DOHH2 (cell line): Measurements from ENCODE around the gene PPP2R3A.

ENCODE experiments used
- H3F3A ChIP-seq: fragments of 200-600 bp; sonication (generic), shearing (Covaris generic); 2 replicates; pipeline ENCODE4 v1.6.0; 2016; ENCODE audit warnings: antibody characterized with exemption, mild to moderate bottlenecking; ENCODE audit not compliant: control insufficient read depth, insufficient read depth
- H3K27ac ChIP-seq: fragments of 200-600 bp; sonication (generic); 2 replicates; pipeline ENCODE4 v1.5.1; 2014; ENCODE audit warnings: low read depth, mild to moderate bottlenecking, low read length, moderate library complexity
- H3K27me3 ChIP-seq: fragments of 200-600 bp; sonication (generic); 2 replicates; pipeline ENCODE4 v1.6.1; 2014; ENCODE audit warnings: mild to moderate bottlenecking, low read length, mixed read lengths; ENCODE audit not compliant: control insufficient read depth
- H3K36me3 ChIP-seq: fragments of 200-600 bp; sonication (generic); 2 replicates; pipeline ENCODE4 v1.6.1; 2014; ENCODE audit warnings: mild to moderate bottlenecking, low read length, moderate library complexity, mixed read lengths; ENCODE audit not compliant: control insufficient read depth
- H3K4me1 ChIP-seq: fragments of 200-600 bp; sonication (generic); 2 replicates; pipeline ENCODE4 v1.6.1; 2014; ENCODE audit warnings: mild to moderate bottlenecking, low read length, mixed read lengths; ENCODE audit not compliant: control insufficient read depth
- H3K4me2 ChIP-seq: fragments of 200-600 bp; sonication (generic); 2 replicates; pipeline ENCODE4 v1.6.0; 2014; ENCODE audit warnings: mild to moderate bottlenecking, low read length, moderate library complexity
- H3K4me3 ChIP-seq: fragments of 200-600 bp; sonication (generic); 2 replicates; pipeline ENCODE4 v1.5.1; 2014; ENCODE audit warnings: mild to moderate bottlenecking, low read length, mixed read lengths
- H3K79me2 ChIP-seq: fragments of 200-600 bp; sonication (generic); 2 replicates; pipeline ENCODE4 v1.6.1; 2014; ENCODE audit warnings: mild to moderate bottlenecking, low read length, mixed read lengths; ENCODE audit not compliant: control insufficient read depth
- H3K9me2 ChIP-seq: fragments of 200-600 bp; sonication (generic); replicated peaks from 2 replicates; pipeline ENCODE4 v1.6.1; 2014; ENCODE audit warnings: mild to moderate bottlenecking, low read length, mixed read lengths; ENCODE audit not compliant: control insufficient read depth
- H3K9me3 ChIP-seq: fragments of 200-600 bp; sonication (generic); 2 replicates; pipeline ENCODE4 v1.6.1; 2014; ENCODE audit warnings: antibody characterized with exemption, low read length, mixed read lengths; ENCODE audit not compliant: control insufficient read depth, insufficient read depth
- H4K20me1 ChIP-seq: fragments of 200-600 bp; sonication (generic); 2 replicates; pipeline ENCODE4 v1.6.0; 2014; ENCODE audit warnings: low read depth, mild to moderate bottlenecking, antibody characterized with exemption, low read length, moderate library complexity; ENCODE audit not compliant: control insufficient read depth, insufficient read depth
- EZH2phosphoT487 ChIP-seq: fragments of 200-600 bp; sonication (generic); IDR thresholded peaks from 2 replicates; pipeline ENCODE4 v1.6.1; 2017; ENCODE audit warnings: borderline replicate concordance, mild to moderate bottlenecking, antibody characterized with exemption, low read length, moderate library complexity, mixed read lengths
- TF ChIP-seq, protein P1 (sequence below): fragments of 200-600 bp; sonication (generic); IDR thresholded peaks from one replicate; pipeline ENCODE4 v1.5.1; 2014; ENCODE audit warnings: antibody characterized with exemption, mild to moderate bottlenecking, low read depth, low read length; ENCODE audit not compliant: poor library complexity, severe bottlenecking

Gene PPP2R3A

DNA sequence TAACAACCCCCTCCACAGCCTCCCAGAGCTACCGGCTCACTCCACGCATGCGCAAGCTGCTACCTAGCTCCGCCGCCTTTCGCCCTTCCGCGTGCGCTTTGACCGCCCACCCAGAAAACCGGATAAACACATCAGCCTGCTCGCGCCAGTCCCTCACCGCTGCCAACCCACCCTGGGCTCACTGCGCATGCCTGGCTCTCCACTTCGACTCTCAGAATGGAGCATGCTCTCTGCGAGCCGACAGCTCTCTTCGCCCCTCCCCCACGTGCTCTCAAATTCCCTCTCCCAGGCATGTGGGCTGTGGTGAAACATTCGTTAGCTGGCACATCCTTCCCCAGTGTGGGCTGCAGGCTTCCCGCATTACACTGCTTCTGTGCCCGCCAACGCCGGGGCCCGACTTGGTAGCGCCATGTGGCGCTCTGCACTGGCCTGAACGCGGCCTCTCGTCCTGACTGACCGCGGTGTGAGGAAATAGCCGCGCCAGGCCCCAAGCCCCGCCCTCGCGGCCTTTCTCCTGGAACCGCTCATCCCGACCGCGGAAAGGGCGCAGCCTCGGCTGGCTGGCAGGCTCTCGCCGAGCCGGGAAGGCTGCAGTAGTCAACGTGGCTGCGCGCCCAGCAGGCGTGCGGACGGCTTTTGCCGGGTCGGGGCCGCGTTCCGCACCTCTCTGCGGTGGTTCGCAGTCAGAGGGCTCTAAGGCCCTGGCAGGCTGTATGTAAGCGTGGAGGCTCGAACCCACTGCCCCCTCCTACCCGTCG is 231.1 kb downstream of the PPP2R3A start:
- Histone ChIP-seq H3K36me3 (peaks cover 40% of the 10 kb centered on the region), H3K79me2 (peaks cover 52% of the 10 kb centered on the region), H3K4me3 (peak overlapping the region; percentile 87), H3K27me3 (no peaks in the 10 kb centered on the region), H3F3A (peaks cover 3% of the 10 kb centered on the region), H4K20me1 (peaks cover 27% of the 10 kb centered on the region), H3K9me2 (no peaks in the 10 kb centered on the region), H3K4me1 (peaks cover 32% of the 10 kb centered on the region), H3K4me2 (peak overlapping the region; percentile 76), H3K27ac (peak overlapping the region; percentile 83), H3K9me3 (0 out of 2 replicates have a peak, but pooled peaks cover 3% of the 10 kb centered on the region)
- TF ChIP-seq, protein P1, sequence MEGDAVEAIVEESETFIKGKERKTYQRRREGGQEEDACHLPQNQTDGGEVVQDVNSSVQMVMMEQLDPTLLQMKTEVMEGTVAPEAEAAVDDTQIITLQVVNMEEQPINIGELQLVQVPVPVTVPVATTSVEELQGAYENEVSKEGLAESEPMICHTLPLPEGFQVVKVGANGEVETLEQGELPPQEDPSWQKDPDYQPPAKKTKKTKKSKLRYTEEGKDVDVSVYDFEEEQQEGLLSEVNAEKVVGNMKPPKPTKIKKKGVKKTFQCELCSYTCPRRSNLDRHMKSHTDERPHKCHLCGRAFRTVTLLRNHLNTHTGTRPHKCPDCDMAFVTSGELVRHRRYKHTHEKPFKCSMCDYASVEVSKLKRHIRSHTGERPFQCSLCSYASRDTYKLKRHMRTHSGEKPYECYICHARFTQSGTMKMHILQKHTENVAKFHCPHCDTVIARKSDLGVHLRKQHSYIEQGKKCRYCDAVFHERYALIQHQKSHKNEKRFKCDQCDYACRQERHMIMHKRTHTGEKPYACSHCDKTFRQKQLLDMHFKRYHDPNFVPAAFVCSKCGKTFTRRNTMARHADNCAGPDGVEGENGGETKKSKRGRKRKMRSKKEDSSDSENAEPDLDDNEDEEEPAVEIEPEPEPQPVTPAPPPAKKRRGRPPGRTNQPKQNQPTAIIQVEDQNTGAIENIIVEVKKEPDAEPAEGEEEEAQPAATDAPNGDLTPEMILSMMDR: no peak
- TF ChIP-seq EZH2phosphoT487: no peak

DNA sequence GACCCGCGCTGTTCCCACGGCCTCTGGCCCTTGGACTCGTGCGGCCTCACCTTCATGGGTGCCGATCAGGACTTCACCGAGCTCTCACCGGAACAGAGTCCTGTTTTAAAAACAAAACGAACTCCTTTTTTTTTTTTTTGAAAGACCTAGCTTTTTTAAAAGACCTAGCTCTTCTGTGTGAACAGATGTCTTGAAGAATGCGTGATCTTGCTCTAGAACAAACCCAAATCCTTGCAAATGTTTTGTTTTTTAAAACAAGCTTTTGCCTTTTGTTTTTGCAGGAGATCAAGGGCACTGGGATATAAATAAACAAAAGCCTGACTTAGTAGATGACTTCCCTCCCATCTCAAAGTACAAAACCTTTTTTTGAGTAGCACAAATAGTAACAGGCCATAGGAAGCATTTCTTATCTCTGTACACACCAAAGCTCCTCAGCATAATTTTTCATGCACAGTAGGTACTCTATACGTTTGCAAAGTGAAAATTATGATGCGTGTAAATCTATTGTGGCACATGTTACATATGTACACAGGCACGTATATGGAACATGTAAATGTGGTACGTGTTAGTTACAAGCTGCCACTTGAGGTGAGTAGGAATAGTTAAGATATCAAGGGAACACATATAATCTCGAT is 231.7 kb downstream of the PPP2R3A start:
- no peak for TF ChIP-seq EZH2phosphoT487
- TF ChIP-seq, protein P1: no peak
- Histone ChIP-seq H3K9me2 (no peaks in the 10 kb centered on the region), H3K79me2 (peaks cover 45% of the 10 kb centered on the region), H3K9me3 (0 out of 2 replicates have a peak, but pooled peaks cover 3% of the 10 kb centered on the region), H3K27me3 (no peaks in the 10 kb centered on the region), H3F3A (peaks cover 3% of the 10 kb centered on the region), H3K4me3 (peak overlapping the region; percentile 87), H3K27ac (peak overlapping the region; percentile 83), H3K4me2 (peak overlapping the region; percentile 76), H4K20me1 (peaks cover 23% of the 10 kb centered on the region), H3K4me1 (peaks cover 25% of the 10 kb centered on the region), H3K36me3 (peaks cover 33% of the 10 kb centered on the region)
